K562 (cell line): Measurements from ENCODE around the gene NSMCE1. TPM values are rescaled to one million over a fixed set of nuclear protein-coding genes. Genes with fewer than 3 reads are reported as not detected.

Experiments used
- BRD9 ChIP-seq: fragments of 450-650 bp; IDR thresholded peaks from 2 replicates; pipeline ENCODE4 v1.6.1; 2018; ENCODE audit warnings: low read depth; ENCODE audit not compliant: partially characterized antibody
- DMBX1 ChIP-seq: fragments of 250-450 bp; sonication (Bioruptor Pico); IDR thresholded peaks from 2 replicates; pipeline ENCODE4 v1.8.0; 2022; ENCODE audit warnings: inconsistent platforms, mild to moderate bottlenecking, moderate library complexity, borderline replicate concordance
- HNRNPK ChIP-seq: fragments of 200-400 bp; formaldehyde crosslinking; IDR thresholded peaks from one replicate; pipeline ENCODE4 v1.6.1; 2018; ENCODE audit warnings: mild to moderate bottlenecking, low read depth, low read length; ENCODE audit not compliant: poor library complexity, severe bottlenecking
- MYNN ChIP-seq, 2 experiments: sonication (generic); formaldehyde crosslinking in 1 of 2; IDR thresholded peaks; 2 replicates each; pipeline versions ENCODE4 v1.5.0 to v1.6.1; 2016 to 2020; ENCODE audit warnings: antibody characterized with exemption in 1 of 2, missing genetic modification reagents in 1 of 2
- NFE2 ChIP-seq: IDR thresholded peaks from 2 replicates; pipeline ENCODE4 v1.6.1; 2014; ENCODE audit warnings: antibody characterized with exemption, low read depth
- NFYB ChIP-seq: IDR thresholded peaks from 2 replicates; pipeline ENCODE4 v1.6.1; 2011; ENCODE audit warnings: mild to moderate bottlenecking, moderate library complexity; ENCODE audit not compliant: insufficient read length; ENCODE audit errors: extremely low read depth
- RBM17 ChIP-seq: fragments of 200-400 bp; formaldehyde crosslinking; IDR thresholded peaks from 2 replicates; pipeline ENCODE4 v1.6.1; 2017; ENCODE audit warnings: low read depth, mild to moderate bottlenecking, low read length, borderline replicate concordance
- SIRT6 ChIP-seq: IDR thresholded peaks from one replicate; pipeline ENCODE4 v1.6.1; 2012; ENCODE audit warnings: low read depth, mild to moderate bottlenecking, control low read depth, inconsistent platforms, low read length, moderate library complexity
- SLC30A9 ChIP-seq: fragments of 250-450 bp; sonication (Bioruptor Pico); IDR thresholded peaks from 2 replicates; pipeline ENCODE4 v1.8.0; 2022; ENCODE audit warnings: mild to moderate bottlenecking, moderate library complexity
- SMC3 ChIP-seq: conservative IDR thresholded peaks from 2 replicates; pipeline ENCODE4 v1.6.1; 2011; ENCODE audit warnings: low read depth, low read length, improper control_type of control experiment; ENCODE audit not compliant: insufficient read depth
- SPI1 ChIP-seq: IDR thresholded peaks from 2 replicates; pipeline ENCODE4 v1.6.1; 2011; ENCODE audit warnings: low read depth, low read length, control low read depth, borderline replicate concordance
- ZNF23 ChIP-seq: fragments of 250-450 bp; sonication (Bioruptor Pico); IDR thresholded peaks from 2 replicates; pipeline ENCODE4 v1.4.0; 2020; ENCODE audit warnings: mild to moderate bottlenecking
- ZNF41 ChIP-seq: fragments of 250-450 bp; sonication (Bioruptor Pico); conservative IDR thresholded peaks from 2 replicates; pipeline ENCODE4 v1.4.0; 2020; ENCODE audit warnings: mild to moderate bottlenecking
- polyA plus RNA-seq, 8 experiments: library from polyadenylated mRNA; depleted of rRNA in 4 of 8; stranded (reverse) in 5 of 8; unstranded in 3 of 8; fragments of >200 nt; fragmentation: Nextera tagmentation in 2 of 8; fragmentation: Illumina TruSeq in 1 of 8; extraction: Ambion mirVana in 2 of 8; extraction: Trizol in 1 of 8; gene quantifications; 2 replicates each; pipeline versions ENCODE4 v1.2.1 to v1.2.3, GENCODE V29; 2011 to 2014; ENCODE audit warnings: inconsistent platforms in 1 of 8, missing spikeins in 1 of 8
- total RNA-seq, 7 experiments: library from RNA; depleted of rRNA in 6 of 7; stranded (reverse); fragments of >200 nt in 6 of 7; fragmentation: Illumina TruSeq in 2 of 7; extraction: Trizol in 2 of 7; gene quantifications; 2 replicates each; pipeline versions ENCODE4 v1.2.1 to v1.2.3, GENCODE V29; 2011 to 2021; ENCODE audit warnings: low replicate concordance in 1 of 7
- TF ChIP-seq, protein P1 (sequence below): fragments of 250-450 bp; sonication (Bioruptor Pico); IDR thresholded peaks from 2 replicates; pipeline ENCODE4 v1.8.0; 2022; ENCODE audit warnings: inconsistent platforms
- TF ChIP-seq, protein P2 (sequence below): fragments of 250-450 bp; sonication (Bioruptor Pico); IDR thresholded peaks from 2 replicates; pipeline ENCODE4 v1.4.0; 2020; ENCODE audit warnings: mild to moderate bottlenecking
- TF ChIP-seq, protein P3 (sequence below): fragments of 450-650 bp; IDR thresholded peaks from 2 replicates; pipeline ENCODE4 v1.6.1; 2017; ENCODE audit warnings: mild to moderate bottlenecking, moderate library complexity
- TF ChIP-seq, protein P4 (sequence below), 2 experiments: fragments of 200-800 bp in 1 of 2; sonication (Bioruptor generic) in 1 of 2; sonication (generic) in 1 of 2; formaldehyde crosslinking in 1 of 2; IDR thresholded peaks in 1 of 2; conservative IDR thresholded peaks in 1 of 2; 2 replicates each; pipeline versions ENCODE4 v1.5.0 to v1.6.1; 2016 to 2020; ENCODE audit warnings: missing compliant biosample characterization in 1 of 2, missing genetic modification characterization in 1 of 2, missing genetic modification reagents in 1 of 2
- TF ChIP-seq, protein P5 (sequence below): fragments of 450-650 bp; formaldehyde crosslinking; IDR thresholded peaks from 2 replicates; pipeline ENCODE4 v1.4.0; 2020; ENCODE audit warnings: mild to moderate bottlenecking
- TF ChIP-seq, protein P6 (sequence below): fragments of 250-450 bp; sonication (Bioruptor Pico); IDR thresholded peaks from 2 replicates; pipeline ENCODE4 v1.8.0; 2022; ENCODE audit warnings: moderate library complexity, mild to moderate bottlenecking, inconsistent platforms

The NSMCE1 gene
- total and polyA plus RNA-seq, 9 of the 15 experiments (the other 6 are each of a cell fraction or from before 2014, with no cell fraction given), result 52.1 to 163 (median 61.5) TPM

DNA sequence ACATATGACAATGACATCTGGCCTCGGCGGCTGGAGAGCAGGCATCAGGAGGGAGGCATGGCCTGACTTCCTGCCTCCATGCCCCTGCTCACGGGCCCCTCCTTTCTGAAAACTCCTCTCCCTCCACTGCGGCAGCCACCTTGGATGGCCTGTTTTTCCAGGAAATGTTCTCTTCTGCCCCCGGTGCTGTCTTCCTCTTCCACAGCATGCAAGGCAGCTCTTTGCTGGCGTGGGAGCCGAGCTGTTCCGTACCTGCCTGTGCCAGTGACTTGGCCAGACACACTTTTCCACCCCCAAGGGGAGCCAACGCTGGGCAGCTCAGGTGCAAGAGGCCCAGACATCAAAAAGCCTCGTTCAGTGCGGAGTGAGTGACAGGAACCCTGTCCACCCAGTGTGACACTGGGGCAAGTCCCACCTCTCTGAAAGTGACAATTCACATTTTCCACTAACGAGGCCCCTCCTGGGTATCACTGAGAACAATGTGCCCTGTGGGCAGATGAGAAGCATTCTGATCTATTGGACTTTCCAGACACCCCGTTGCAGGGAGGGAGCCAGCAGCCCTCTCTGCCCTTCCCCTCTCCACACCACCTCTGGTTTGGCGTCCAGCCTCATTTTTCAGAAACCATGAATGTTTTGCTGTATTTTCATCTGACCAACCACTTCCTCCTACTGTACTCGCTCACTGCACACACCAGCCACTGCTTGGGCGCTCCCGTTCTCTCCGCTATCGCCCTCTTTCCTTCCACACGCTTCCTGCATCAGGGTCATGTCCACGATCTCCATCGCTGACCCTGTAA is 31.2 kb downstream of the NSMCE1 start (continued):
- TF ChIP-seq HNRNPK (no peak), NFE2 (no peak), DMBX1 (0 out of 2 replicates have a peak, but pooled peaks have one; percentile 28), ZNF23 (CRISPR knock-in tag) (no peak), SMC3 (no peak), NFYB (peak; percentile 10), MYNN (IDR thresholded peaks at IDR 0.05) (no peak), MYNN (CRISPR knock-in tag; IDR thresholded peaks at IDR 0.05) (no peak), SIRT6 (no peak), ZNF41 (no peak), SPI1 (0 out of 2 replicates have a peak, but pooled peaks have one; percentile 3), BRD9 (no peak), RBM17 (no peak), SLC30A9 (CRISPR knock-in tag) (no peak)
- TF ChIP-seq, protein P1, sequence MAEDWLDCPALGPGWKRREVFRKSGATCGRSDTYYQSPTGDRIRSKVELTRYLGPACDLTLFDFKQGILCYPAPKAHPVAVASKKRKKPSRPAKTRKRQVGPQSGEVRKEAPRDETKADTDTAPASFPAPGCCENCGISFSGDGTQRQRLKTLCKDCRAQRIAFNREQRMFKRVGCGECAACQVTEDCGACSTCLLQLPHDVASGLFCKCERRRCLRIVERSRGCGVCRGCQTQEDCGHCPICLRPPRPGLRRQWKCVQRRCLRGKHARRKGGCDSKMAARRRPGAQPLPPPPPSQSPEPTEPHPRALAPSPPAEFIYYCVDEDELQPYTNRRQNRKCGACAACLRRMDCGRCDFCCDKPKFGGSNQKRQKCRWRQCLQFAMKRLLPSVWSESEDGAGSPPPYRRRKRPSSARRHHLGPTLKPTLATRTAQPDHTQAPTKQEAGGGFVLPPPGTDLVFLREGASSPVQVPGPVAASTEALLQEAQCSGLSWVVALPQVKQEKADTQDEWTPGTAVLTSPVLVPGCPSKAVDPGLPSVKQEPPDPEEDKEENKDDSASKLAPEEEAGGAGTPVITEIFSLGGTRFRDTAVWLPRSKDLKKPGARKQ (CRISPR knock-in tag), result no peak
- TF ChIP-seq, protein P2, sequence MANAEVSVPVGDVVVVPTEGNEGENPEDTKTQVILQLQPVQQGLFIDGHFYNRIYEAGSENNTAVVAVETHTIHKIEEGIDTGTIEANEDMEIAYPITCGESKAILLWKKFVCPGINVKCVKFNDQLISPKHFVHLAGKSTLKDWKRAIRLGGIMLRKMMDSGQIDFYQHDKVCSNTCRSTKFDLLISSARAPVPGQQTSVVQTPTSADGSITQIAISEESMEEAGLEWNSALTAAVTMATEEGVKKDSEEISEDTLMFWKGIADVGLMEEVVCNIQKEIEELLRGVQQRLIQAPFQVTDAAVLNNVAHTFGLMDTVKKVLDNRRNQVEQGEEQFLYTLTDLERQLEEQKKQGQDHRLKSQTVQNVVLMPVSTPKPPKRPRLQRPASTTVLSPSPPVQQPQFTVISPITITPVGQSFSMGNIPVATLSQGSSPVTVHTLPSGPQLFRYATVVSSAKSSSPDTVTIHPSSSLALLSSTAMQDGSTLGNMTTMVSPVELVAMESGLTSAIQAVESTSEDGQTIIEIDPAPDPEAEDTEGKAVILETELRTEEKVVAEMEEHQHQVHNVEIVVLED (CRISPR knock-in tag), result no peak
- TF ChIP-seq, protein P3, sequence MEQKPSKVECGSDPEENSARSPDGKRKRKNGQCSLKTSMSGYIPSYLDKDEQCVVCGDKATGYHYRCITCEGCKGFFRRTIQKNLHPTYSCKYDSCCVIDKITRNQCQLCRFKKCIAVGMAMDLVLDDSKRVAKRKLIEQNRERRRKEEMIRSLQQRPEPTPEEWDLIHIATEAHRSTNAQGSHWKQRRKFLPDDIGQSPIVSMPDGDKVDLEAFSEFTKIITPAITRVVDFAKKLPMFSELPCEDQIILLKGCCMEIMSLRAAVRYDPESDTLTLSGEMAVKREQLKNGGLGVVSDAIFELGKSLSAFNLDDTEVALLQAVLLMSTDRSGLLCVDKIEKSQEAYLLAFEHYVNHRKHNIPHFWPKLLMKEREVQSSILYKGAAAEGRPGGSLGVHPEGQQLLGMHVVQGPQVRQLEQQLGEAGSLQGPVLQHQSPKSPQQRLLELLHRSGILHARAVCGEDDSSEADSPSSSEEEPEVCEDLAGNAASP, result no peak
- TF ChIP-seq, protein P4, sequence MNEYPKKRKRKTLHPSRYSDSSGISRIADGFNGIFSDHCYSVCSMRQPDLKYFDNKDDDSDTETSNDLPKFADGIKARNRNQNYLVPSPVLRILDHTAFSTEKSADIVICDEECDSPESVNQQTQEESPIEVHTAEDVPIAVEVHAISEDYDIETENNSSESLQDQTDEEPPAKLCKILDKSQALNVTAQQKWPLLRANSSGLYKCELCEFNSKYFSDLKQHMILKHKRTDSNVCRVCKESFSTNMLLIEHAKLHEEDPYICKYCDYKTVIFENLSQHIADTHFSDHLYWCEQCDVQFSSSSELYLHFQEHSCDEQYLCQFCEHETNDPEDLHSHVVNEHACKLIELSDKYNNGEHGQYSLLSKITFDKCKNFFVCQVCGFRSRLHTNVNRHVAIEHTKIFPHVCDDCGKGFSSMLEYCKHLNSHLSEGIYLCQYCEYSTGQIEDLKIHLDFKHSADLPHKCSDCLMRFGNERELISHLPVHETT (CRISPR knock-in tag; conservative IDR thresholded peaks at IDR 0.05 in 1 of 2, IDR thresholded peaks at IDR 0.05 in 1 of 2), result peak in 1 of 2 experiments; percentile 62; a peak in 1 of 4 replicates
- TF ChIP-seq, protein P5, sequence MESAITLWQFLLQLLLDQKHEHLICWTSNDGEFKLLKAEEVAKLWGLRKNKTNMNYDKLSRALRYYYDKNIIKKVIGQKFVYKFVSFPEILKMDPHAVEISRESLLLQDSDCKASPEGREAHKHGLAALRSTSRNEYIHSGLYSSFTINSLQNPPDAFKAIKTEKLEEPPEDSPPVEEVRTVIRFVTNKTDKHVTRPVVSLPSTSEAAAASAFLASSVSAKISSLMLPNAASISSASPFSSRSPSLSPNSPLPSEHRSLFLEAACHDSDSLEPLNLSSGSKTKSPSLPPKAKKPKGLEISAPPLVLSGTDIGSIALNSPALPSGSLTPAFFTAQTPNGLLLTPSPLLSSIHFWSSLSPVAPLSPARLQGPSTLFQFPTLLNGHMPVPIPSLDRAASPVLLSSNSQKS (CRISPR knock-in tag), result no peak
- TF ChIP-seq, protein P6, sequence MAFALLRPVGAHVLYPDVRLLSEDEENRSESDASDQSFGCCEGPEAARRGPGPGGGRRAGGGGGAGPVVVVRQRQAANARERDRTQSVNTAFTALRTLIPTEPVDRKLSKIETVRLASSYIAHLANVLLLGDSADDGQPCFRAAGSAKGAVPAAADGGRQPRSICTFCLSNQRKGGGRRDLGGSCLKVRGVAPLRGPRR, result no peak
